ENCODE data around the gene TMEM198.

TMEM198 gene

GRCh38 chr2:219525533-219526232 is 18.1 kb upstream of the TMEM198 start:
- no peak overlapping the region for H3K27ac ChIP-seq (ENCODE audit: low read depth in 2 of 2, low read length in 2 of 2)
- H3K36me3 ChIP-seq (ENCODE audit: control insufficient read depth in 2 of 2, insufficient read depth in 2 of 2, low read length in 2 of 2): no peaks in the 10 kb centered on the region
- H3K27me3 ChIP-seq (ENCODE audit: control insufficient read depth in 2 of 2, insufficient read depth in 2 of 2, low read length in 2 of 2): peaks cover 52 to 68% of the 10 kb centered on the region in 2 donors
- no peak overlapping the region for H3K9ac ChIP-seq (ENCODE audit: low read depth in 1 of 2, low read length in 2 of 2)
- peaks cover 0 to 3% of the 10 kb centered on the region in 2 donors for H3K4me1 ChIP-seq (ENCODE audit: control insufficient read depth in 2 of 2, insufficient read depth in 2 of 2, low read length in 2 of 2)
- H3K9me3 ChIP-seq (ENCODE audit: control insufficient read depth in 2 of 2, low read length in 2 of 2): no peaks in the 10 kb centered on the region
- H3K4me3 ChIP-seq (ENCODE audit: low read length in 2 of 2): no peak overlapping the region

- no peak overlapping the region for H3K9ac ChIP-seq (ENCODE audit: low read depth in 1 of 2, low read length in 2 of 2)
- H3K36me3 ChIP-seq (ENCODE audit: control insufficient read depth in 2 of 2, insufficient read depth in 2 of 2, low read length in 2 of 2): no peaks in the 10 kb centered on the region
- peaks cover 0 to 3% of the 10 kb centered on the region in 2 donors for H3K4me1 ChIP-seq (ENCODE audit: control insufficient read depth in 2 of 2, insufficient read depth in 2 of 2, low read length in 2 of 2)
- no peak overlapping the region for H3K4me3 ChIP-seq (ENCODE audit: low read length in 2 of 2)
- H3K27me3 ChIP-seq (ENCODE audit: control insufficient read depth in 2 of 2, insufficient read depth in 2 of 2, low read length in 2 of 2): peaks cover 44 to 64% of the 10 kb centered on the region in 2 donors
- no peaks in the 10 kb centered on the region for H3K9me3 ChIP-seq (ENCODE audit: control insufficient read depth in 2 of 2, low read length in 2 of 2)
- H3K27ac ChIP-seq (ENCODE audit: low read depth in 2 of 2, low read length in 2 of 2): no peak overlapping the region
These were observed 17.3 kb upstream of the TMEM198 start for GRCh38 chr2:219526320-219527075.

DNA sequence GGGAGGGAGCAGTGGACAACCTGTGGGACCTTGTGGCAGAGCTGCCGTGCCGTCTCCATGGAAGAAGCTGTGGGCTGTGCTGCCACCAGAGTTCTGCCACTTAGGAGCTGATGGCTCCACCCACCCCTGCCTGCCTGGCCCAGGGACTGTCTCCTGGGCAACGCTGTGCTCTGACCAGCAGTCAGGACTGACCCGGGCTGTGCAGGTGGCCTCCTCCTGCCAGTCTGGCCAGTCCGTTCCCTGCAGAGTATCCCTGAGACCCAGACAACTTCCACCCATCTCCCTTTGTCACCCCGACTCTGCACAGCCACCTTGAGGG is 16.8 kb upstream of the TMEM198 start:
- H3K27ac ChIP-seq (ENCODE audit: low read depth in 2 of 2, low read length in 2 of 2): no peak overlapping the region
- H3K4me1 ChIP-seq (ENCODE audit: control insufficient read depth in 2 of 2, insufficient read depth in 2 of 2, low read length in 2 of 2): peaks cover 0 to 3% of the 10 kb centered on the region in 2 donors
- no peaks in the 10 kb centered on the region for H3K9me3 ChIP-seq (ENCODE audit: control insufficient read depth in 2 of 2, low read length in 2 of 2)
- peaks cover 39 to 61% of the 10 kb centered on the region in 2 donors for H3K27me3 ChIP-seq (ENCODE audit: control insufficient read depth in 2 of 2, insufficient read depth in 2 of 2, low read length in 2 of 2)
- no peak overlapping the region for H3K4me3 ChIP-seq (ENCODE audit: low read length in 2 of 2)
- no peak overlapping the region for H3K9ac ChIP-seq (ENCODE audit: low read depth in 1 of 2, low read length in 2 of 2)
- no peaks in the 10 kb centered on the region for H3K36me3 ChIP-seq (ENCODE audit: control insufficient read depth in 2 of 2, insufficient read depth in 2 of 2, low read length in 2 of 2)

DNA sequence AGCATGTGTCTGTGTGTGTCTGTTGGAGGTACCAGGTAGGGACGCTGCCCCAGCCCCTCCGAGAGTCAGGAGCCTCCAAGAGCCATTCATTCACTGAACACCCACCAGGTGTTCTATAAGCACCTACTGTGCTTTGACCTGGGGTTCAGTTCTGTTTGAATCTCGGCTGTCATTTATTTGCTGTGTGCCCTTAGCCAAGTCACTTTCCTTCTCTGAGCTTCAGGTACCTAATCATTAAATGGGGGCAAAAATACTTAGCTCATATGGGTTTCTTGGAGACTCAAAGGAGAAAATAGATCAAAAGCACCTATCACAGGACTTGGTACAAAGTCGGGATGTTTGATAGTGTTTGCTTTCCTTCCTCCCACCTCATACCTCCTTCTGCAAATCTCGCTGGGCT is 16.4 kb upstream of the TMEM198 start:
- Histone ChIP-seq H3K27ac (ENCODE audit: low read depth in 2 of 2, low read length in 2 of 2) (no peak overlapping the region), H3K9me3 (ENCODE audit: control insufficient read depth in 2 of 2, low read length in 2 of 2) (no peaks in the 10 kb centered on the region), H3K27me3 (ENCODE audit: control insufficient read depth in 2 of 2, insufficient read depth in 2 of 2, low read length in 2 of 2) (peaks cover 41 to 60% of the 10 kb centered on the region in 2 donors)

GRCh38 chr2:219530048-219530963 is 13.5 kb upstream of the TMEM198 start:
- Histone ChIP-seq H3K27me3 (ENCODE audit: control insufficient read depth in 2 of 2, insufficient read depth in 2 of 2, low read length in 2 of 2) (peaks cover 27 to 44% of the 10 kb centered on the region in 2 donors), H3K9me3 (ENCODE audit: control insufficient read depth in 2 of 2, low read length in 2 of 2) (no peaks in the 10 kb centered on the region), H3K36me3 (ENCODE audit: control insufficient read depth in 2 of 2, insufficient read depth in 2 of 2, low read length in 2 of 2) (no peaks in the 10 kb centered on the region), H3K4me3 (ENCODE audit: low read length in 2 of 2) (no peak overlapping the region), H3K27ac (ENCODE audit: low read depth in 2 of 2, low read length in 2 of 2) (no peak overlapping the region), H3K4me1 (ENCODE audit: control insufficient read depth in 2 of 2, insufficient read depth in 2 of 2, low read length in 2 of 2) (peaks cover 0 to 3% of the 10 kb centered on the region in 2 donors), H3K9ac (ENCODE audit: low read depth in 1 of 2, low read length in 2 of 2) (no peak overlapping the region)

More for the DNA sequence above, 16.4 kb upstream of the TMEM198 start:
- Histone ChIP-seq H3K9ac (ENCODE audit: low read depth in 1 of 2, low read length in 2 of 2) (no peak overlapping the region), H3K4me1 (ENCODE audit: control insufficient read depth in 2 of 2, insufficient read depth in 2 of 2, low read length in 2 of 2) (peaks cover 0 to 3% of the 10 kb centered on the region in 2 donors), H3K36me3 (ENCODE audit: control insufficient read depth in 2 of 2, insufficient read depth in 2 of 2, low read length in 2 of 2) (no peaks in the 10 kb centered on the region), H3K4me3 (ENCODE audit: low read length in 2 of 2) (no peak overlapping the region)

GRCh38 chr2:219531639-219532377 is 12.0 kb upstream of the TMEM198 start:
- Histone ChIP-seq H3K9ac (ENCODE audit: low read depth in 1 of 2, low read length in 2 of 2) (no peak overlapping the region), H3K36me3 (ENCODE audit: control insufficient read depth in 2 of 2, insufficient read depth in 2 of 2, low read length in 2 of 2) (no peaks in the 10 kb centered on the region), H3K9me3 (ENCODE audit: control insufficient read depth in 2 of 2, low read length in 2 of 2) (no peaks in the 10 kb centered on the region), H3K27ac (ENCODE audit: low read depth in 2 of 2, low read length in 2 of 2) (no peak overlapping the region), H3K4me1 (ENCODE audit: control insufficient read depth in 2 of 2, insufficient read depth in 2 of 2, low read length in 2 of 2) (peaks cover 0 to 3% of the 10 kb centered on the region in 2 donors), H3K27me3 (ENCODE audit: control insufficient read depth in 2 of 2, insufficient read depth in 2 of 2, low read length in 2 of 2) (peaks cover 20 to 37% of the 10 kb centered on the region in 2 donors), H3K4me3 (ENCODE audit: low read length in 2 of 2) (no peak overlapping the region)

DNA sequence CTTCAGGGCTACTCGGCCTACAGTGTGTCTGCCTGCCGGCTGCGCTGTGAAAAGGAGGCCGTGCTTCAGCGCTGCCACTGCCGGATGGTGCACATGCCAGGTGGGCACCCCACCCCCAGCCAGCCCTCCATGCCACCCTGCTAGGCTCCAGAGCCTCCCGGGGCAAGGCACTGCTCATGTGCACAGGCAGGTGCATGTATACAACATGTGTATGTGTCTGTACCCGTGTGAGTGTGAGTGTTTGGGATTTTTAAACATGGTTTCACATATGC is 11.5 kb upstream of the TMEM198 start:
- Histone ChIP-seq H3K27ac (ENCODE audit: low read depth in 2 of 2, low read length in 2 of 2) (no peak overlapping the region), H3K36me3 (ENCODE audit: control insufficient read depth in 2 of 2, insufficient read depth in 2 of 2, low read length in 2 of 2) (no peaks in the 10 kb centered on the region), H3K9ac (ENCODE audit: low read depth in 1 of 2, low read length in 2 of 2) (no peak overlapping the region), H3K4me1 (ENCODE audit: control insufficient read depth in 2 of 2, insufficient read depth in 2 of 2, low read length in 2 of 2) (peaks cover 0 to 3% of the 10 kb centered on the region in 2 donors), H3K27me3 (ENCODE audit: control insufficient read depth in 2 of 2, insufficient read depth in 2 of 2, low read length in 2 of 2) (peaks cover 20 to 32% of the 10 kb centered on the region in 2 donors), H3K4me3 (ENCODE audit: low read length in 2 of 2) (no peak overlapping the region), H3K9me3 (ENCODE audit: control insufficient read depth in 2 of 2, low read length in 2 of 2) (no peaks in the 10 kb centered on the region)

- Histone ChIP-seq H3K36me3 (ENCODE audit: control insufficient read depth in 2 of 2, insufficient read depth in 2 of 2, low read length in 2 of 2) (peaks cover 0 to 2% of the 10 kb centered on the region in 2 donors), H3K4me3 (ENCODE audit: low read length in 2 of 2) (no peak overlapping the region), H3K27ac (ENCODE audit: low read depth in 2 of 2, low read length in 2 of 2) (no peak overlapping the region), H3K9me3 (ENCODE audit: control insufficient read depth in 2 of 2, low read length in 2 of 2) (no peaks in the 10 kb centered on the region), H3K4me1 (ENCODE audit: control insufficient read depth in 2 of 2, insufficient read depth in 2 of 2, low read length in 2 of 2) (peaks cover 0 to 3% of the 10 kb centered on the region in 2 donors), H3K27me3 (ENCODE audit: control insufficient read depth in 2 of 2, insufficient read depth in 2 of 2, low read length in 2 of 2) (peaks cover 14 to 21% of the 10 kb centered on the region in 2 donors), H3K9ac (ENCODE audit: low read depth in 1 of 2, low read length in 2 of 2) (no peak overlapping the region)
These were observed 9.7 kb upstream of the TMEM198 start for GRCh38 chr2:219533930-219534661.

DNA sequence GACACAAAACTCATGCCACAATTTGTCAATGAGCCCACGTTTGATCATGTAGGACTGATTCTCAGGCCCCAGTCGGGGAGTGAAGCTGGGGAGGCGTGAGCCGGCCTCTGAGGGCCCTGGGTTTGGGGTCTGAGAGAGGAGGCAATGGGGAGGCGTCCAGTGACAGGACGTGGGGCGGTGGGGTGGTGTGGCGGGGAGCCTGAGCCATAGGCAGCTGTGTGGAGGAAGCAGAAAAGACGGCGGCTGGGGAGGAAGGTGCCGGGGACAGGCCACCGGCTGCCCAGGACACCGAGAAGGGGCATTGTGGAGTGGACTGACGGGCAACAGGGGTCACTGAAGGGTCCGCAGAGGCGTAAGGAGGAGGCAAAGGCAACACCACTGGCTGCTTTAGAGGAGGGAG is 7.4 kb upstream of the TMEM198 start:
- H3K36me3 ChIP-seq (ENCODE audit: control insufficient read depth in 2 of 2, insufficient read depth in 2 of 2, low read length in 2 of 2): peaks cover 8 to 16% of the 10 kb centered on the region in 2 donors
- H3K9ac ChIP-seq (ENCODE audit: low read depth in 1 of 2, low read length in 2 of 2): no peak overlapping the region
- H3K27ac ChIP-seq (ENCODE audit: low read depth in 2 of 2, low read length in 2 of 2): no peak overlapping the region
- peaks cover 0 to 1% of the 10 kb centered on the region in 2 donors for H3K4me1 ChIP-seq (ENCODE audit: control insufficient read depth in 2 of 2, insufficient read depth in 2 of 2, low read length in 2 of 2)
- peaks cover 4 to 5% of the 10 kb centered on the region in 2 donors for H3K27me3 ChIP-seq (ENCODE audit: control insufficient read depth in 2 of 2, insufficient read depth in 2 of 2, low read length in 2 of 2)
- no peaks in the 10 kb centered on the region for H3K9me3 ChIP-seq (ENCODE audit: control insufficient read depth in 2 of 2, low read length in 2 of 2)
- no peak overlapping the region for H3K4me3 ChIP-seq (ENCODE audit: low read length in 2 of 2)

All from mucosa of rectum (tissue), 2 donors.